ENCODE measurements around the gene CNIH4. TPM values are rescaled to one million over a fixed set of nuclear protein-coding genes. Genes with fewer than 3 reads are reported as not detected.

The CNIH4 gene
- total and polyA plus RNA-seq, 2 experiments from 2014 or later, result 53.5 to 194 TPM

DNA sequence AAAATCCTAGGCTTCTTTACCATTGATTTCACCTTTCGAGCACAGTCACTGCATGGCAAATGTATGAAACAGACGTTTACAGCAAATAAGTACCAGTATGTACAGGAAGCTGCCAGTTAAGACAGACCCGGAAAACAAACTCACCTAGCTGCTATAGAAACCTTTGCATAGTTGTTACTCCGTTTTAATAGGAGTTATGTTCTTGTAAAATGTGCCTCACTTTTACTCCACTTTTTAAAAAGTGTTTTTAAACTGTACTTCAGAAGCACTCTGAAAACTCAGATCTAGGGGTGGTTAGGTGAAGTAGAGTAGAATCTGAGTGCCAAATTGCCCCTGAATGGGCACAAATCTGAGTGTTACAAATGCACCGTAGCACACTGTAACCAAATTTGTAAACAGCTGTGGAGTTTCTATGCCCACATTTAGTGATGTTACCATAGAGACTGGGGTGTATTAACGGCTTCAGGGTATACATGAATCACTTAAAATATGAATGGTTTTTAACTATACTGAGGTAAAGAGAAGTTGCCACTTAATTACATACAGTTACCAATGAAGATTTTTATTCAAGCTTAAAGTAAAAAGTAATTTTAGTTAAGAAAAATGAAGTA lies 30.7 kb downstream of the CNIH4 start:
- H3K4me1 Mint-ChIP-seq, result no peaks in the 10 kb centered on the region

More for the DNA sequence above, 30.7 kb downstream of the CNIH4 start:
- Histone ChIP-seq H4K20me1 (replicated peaks; ENCODE audit: insufficient read depth) (peaks cover 3% of the 10 kb centered on the region; the same call in 1 of the 2 replicates), H3F3A (replicated peaks; ENCODE audit: low read depth) (peaks cover 8% of the 10 kb centered on the region; the same call in 1 of the 2 replicates), H2AFZ (no peak overlapping the region), H3K79me2 (replicated peaks; ENCODE audit: insufficient read depth) (no peaks in the 10 kb centered on the region), H3K4me1 (ENCODE audit: insufficient read depth) (no peaks in the 10 kb centered on the region), H3K4me3 (no peak overlapping the region), H3K4me2 (no peak overlapping the region), H3K9me2 (ENCODE audit: insufficient read depth) (no peaks in the 10 kb centered on the region), H3K27me3 (ENCODE audit: insufficient read depth) (no peaks in the 10 kb centered on the region), H3K36me3 (ENCODE audit: insufficient read depth) (peaks cover 33% of the 10 kb centered on the region; the same call in 1 of the 2 replicates), H3K27ac (ENCODE audit: low read depth) (peak overlapping the region; percentile 51)
- Mint-ChIP-seq H3K9me3 (no peaks in the 10 kb centered on the region), H3K4me3 (no peak overlapping the region), H3K27ac (no peak overlapping the region), H3K27me3 (ENCODE audit: insufficient read depth, low read depth, poor library complexity) (no peaks in the 10 kb centered on the region), H3K36me3 (ENCODE audit: low read depth) (peaks cover 48% of the 10 kb centered on the region)
- no peak for ATAC-seq
- no peak for DNase-seq (ENCODE audit: low spot score)
- TF ChIP-seq EZH2 (IDR thresholded peaks at IDR 0.05; ENCODE audit: low read depth, unreplicated experiment) (no peak), CTCF (conservative IDR thresholded peaks at IDR 0.05; ENCODE audit: low read depth in 2 of 2) (no peak), NANOG (IDR thresholded peaks at IDR 0.05; ENCODE audit: borderline replicate concordance) (no peak), CREB1 (CRISPR knock-in tag; IDR thresholded peaks at IDR 0.05; ENCODE audit: low read depth) (no peak)
- TF ChIP-seq, protein P1, sequence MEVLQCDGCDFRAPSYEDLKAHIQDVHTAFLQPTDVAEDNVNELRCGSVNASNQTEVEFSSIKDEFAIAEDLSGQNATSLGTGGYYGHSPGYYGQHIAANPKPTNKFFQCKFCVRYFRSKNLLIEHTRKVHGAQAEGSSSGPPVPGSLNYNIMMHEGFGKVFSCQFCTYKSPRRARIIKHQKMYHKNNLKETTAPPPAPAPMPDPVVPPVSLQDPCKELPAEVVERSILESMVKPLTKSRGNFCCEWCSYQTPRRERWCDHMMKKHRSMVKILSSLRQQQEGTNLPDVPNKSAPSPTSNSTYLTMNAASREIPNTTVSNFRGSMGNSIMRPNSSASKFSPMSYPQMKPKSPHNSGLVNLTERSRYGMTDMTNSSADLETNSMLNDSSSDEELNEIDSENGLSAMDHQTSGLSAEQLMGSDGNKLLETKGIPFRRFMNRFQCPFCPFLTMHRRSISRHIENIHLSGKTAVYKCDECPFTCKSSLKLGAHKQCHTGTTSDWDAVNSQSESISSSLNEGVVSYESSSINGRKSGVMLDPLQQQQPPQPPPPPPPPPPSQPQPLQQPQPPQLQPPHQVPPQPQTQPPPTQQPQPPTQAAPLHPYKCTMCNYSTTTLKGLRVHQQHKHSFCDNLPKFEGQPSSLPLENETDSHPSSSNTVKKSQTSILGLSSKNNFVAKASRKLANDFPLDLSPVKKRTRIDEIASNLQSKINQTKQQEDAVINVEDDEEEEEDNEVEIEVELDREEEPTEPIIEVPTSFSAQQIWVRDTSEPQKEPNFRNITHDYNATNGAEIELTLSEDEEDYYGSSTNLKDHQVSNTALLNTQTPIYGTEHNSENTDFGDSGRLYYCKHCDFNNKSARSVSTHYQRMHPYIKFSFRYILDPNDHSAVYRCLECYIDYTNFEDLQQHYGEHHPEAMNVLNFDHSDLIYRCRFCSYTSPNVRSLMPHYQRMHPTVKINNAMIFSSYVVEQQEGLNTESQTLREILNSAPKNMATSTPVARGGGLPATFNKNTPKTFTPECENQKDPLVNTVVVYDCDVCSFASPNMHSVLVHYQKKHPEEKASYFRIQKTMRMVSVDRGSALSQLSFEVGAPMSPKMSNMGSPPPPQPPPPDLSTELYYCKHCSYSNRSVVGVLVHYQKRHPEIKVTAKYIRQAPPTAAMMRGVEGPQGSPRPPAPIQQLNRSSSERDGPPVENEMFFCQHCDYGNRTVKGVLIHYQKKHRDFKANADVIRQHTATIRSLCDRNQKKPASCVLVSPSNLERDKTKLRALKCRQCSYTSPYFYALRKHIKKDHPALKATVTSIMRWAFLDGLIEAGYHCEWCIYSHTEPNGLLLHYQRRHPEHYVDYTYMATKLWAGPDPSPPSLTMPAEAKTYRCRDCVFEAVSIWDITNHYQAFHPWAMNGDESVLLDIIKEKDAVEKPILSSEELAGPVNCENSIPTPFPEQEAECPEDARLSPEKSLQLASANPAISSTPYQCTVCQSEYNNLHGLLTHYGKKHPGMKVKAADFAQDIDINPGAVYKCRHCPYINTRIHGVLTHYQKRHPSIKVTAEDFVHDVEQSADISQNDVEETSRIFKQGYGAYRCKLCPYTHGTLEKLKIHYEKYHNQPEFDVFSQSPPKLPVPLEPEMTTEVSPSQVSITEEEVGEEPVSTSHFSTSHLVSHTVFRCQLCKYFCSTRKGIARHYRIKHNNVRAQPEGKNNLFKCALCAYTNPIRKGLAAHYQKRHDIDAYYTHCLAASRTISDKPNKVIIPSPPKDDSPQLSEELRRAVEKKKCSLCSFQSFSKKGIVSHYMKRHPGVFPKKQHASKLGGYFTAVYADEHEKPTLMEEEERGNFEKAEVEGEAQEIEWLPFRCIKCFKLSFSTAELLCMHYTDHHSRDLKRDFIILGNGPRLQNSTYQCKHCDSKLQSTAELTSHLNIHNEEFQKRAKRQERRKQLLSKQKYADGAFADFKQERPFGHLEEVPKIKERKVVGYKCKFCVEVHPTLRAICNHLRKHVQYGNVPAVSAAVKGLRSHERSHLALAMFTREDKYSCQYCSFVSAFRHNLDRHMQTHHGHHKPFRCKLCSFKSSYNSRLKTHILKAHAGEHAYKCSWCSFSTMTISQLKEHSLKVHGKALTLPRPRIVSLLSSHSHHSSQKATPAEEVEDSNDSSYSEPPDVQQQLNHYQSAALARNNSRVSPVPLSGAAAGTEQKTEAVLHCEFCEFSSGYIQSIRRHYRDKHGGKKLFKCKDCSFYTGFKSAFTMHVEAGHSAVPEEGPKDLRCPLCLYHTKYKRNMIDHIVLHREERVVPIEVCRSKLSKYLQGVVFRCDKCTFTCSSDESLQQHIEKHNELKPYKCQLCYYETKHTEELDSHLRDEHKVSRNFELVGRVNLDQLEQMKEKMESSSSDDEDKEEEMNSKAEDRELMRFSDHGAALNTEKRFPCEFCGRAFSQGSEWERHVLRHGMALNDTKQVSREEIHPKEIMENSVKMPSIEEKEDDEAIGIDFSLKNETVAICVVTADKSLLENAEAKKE (CRISPR knock-in tag; IDR thresholded peaks at IDR 0.05), result no peak
- TF ChIP-seq, protein P2, sequence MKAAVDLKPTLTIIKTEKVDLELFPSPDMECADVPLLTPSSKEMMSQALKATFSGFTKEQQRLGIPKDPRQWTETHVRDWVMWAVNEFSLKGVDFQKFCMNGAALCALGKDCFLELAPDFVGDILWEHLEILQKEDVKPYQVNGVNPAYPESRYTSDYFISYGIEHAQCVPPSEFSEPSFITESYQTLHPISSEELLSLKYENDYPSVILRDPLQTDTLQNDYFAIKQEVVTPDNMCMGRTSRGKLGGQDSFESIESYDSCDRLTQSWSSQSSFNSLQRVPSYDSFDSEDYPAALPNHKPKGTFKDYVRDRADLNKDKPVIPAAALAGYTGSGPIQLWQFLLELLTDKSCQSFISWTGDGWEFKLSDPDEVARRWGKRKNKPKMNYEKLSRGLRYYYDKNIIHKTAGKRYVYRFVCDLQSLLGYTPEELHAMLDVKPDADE (IDR thresholded peaks at IDR 0.05), result no peak
